ENCODE measurements around the gene GPC3. TPM values are rescaled to one million over a fixed set of nuclear protein-coding genes. Genes with fewer than 3 reads are reported as not detected.

GPC3 gene
- total RNA-seq, 1 donor from 2014 or later, result 1,039 TPM

DNA sequence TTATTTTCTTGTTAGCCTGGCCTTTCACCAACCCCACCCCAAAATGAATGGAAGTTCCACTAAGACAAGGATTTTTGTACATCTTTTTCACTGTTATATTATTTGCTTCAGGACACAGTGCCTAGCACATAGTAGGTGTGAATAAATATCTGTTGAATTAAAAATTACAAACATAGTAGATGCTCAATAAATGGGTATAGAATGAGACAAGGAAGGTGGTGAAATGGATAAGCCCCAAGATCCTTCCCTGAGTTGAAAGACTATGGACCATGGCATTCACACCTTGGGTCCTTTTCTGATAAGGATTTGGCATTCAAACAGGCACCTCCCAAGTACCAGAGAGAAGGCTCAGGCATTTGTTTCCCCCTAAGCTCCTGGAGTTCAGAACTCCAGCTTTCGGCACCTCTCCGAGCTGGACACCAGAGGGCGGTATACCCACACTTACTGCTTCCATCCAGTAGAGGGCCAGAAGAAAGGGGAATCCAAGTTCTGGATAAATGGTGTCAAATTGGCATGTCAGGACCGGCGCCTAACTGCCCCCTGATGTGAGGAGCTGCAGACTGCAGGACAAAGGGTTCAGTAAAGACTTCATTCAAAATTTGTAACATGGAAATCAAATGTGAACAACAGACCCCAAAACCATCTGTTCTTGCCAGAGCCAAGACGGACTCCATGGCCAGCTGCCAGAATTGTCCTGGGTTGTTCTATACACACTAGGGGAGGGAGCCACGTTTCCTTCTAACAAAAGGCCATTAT lies 193.0 kb downstream of the GPC3 start:
- Histone ChIP-seq H3K4me2 (peak overlapping the region; percentile 28), H3K9me3 (ENCODE audit: low read depth) (no peaks in the 10 kb centered on the region), H2AFZ (replicated peaks) (no peak overlapping the region), H3K79me2 (ENCODE audit: low read depth) (peaks cover 49% of the 10 kb centered on the region), H3K36me3 (no peaks in the 10 kb centered on the region), H4K20me1 (ENCODE audit: low read depth) (peaks cover 39% of the 10 kb centered on the region), H3K27ac (no peak overlapping the region), H3K27me3 (no peaks in the 10 kb centered on the region), H3K4me3 (no peak overlapping the region), H3K4me1 (peaks cover 33% of the 10 kb centered on the region), H3K9ac (no peak overlapping the region), H3F3A (ENCODE audit: low read depth) (peaks cover 24% of the 10 kb centered on the region)
- Mint-ChIP-seq H3K36me3 (no peaks in the 10 kb centered on the region), H3K4me1 (peaks cover 25% of the 10 kb centered on the region), H3K27ac (peak overlapping the region; percentile 40), H3K4me3 (peak overlapping the region; percentile 77), H3K27me3 (ENCODE audit: insufficient read depth, low read depth) (peaks cover 2% of the 10 kb centered on the region), H3K9me3 (no peaks in the 10 kb centered on the region)
- DNase-seq (ENCODE audit: low spot score), result peak; percentile 85
- TF ChIP-seq, protein P1, sequence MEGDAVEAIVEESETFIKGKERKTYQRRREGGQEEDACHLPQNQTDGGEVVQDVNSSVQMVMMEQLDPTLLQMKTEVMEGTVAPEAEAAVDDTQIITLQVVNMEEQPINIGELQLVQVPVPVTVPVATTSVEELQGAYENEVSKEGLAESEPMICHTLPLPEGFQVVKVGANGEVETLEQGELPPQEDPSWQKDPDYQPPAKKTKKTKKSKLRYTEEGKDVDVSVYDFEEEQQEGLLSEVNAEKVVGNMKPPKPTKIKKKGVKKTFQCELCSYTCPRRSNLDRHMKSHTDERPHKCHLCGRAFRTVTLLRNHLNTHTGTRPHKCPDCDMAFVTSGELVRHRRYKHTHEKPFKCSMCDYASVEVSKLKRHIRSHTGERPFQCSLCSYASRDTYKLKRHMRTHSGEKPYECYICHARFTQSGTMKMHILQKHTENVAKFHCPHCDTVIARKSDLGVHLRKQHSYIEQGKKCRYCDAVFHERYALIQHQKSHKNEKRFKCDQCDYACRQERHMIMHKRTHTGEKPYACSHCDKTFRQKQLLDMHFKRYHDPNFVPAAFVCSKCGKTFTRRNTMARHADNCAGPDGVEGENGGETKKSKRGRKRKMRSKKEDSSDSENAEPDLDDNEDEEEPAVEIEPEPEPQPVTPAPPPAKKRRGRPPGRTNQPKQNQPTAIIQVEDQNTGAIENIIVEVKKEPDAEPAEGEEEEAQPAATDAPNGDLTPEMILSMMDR (IDR thresholded peaks at IDR 0.05), result peak; percentile 96
- no peak for TF ChIP-seq EZH2phosphoT487 (IDR thresholded peaks at IDR 0.05)

DNA sequence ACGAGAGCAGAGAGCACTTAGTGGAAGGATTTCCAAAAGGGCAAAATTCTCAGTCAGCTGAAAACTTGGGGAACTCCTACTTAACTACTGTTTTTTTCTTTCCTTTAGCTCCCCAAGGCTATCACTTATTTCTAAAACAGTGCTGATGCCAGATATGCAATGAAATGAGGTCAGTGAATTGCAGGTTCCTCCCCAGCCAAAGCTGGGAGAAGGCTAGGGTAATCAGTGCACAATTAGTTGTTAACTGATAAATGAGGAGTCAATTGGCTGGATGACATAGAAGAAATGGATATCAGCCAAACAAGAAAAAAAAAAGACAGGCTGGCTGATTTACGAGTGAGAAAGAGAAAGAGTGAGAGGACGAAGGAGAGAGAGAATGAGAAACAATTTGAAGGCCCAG lies 195.6 kb downstream of the GPC3 start:
- peaks cover 15% of the 10 kb centered on the region for H3F3A ChIP-seq (ENCODE audit: low read depth)
- peaks cover 43% of the 10 kb centered on the region for H3K4me1 ChIP-seq
- no peak overlapping the region for H3K4me2 ChIP-seq
- Mint-ChIP-seq H3K27me3 (ENCODE audit: insufficient read depth, low read depth) (no peaks in the 10 kb centered on the region), H3K36me3 (no peaks in the 10 kb centered on the region), H3K4me3 (no peak overlapping the region), H3K9me3 (no peaks in the 10 kb centered on the region), H3K27ac (no peak overlapping the region), H3K4me1 (peaks cover 27% of the 10 kb centered on the region)
- no peak overlapping the region for H3K9ac ChIP-seq
- H3K9me3 ChIP-seq (ENCODE audit: low read depth), result no peaks in the 10 kb centered on the region
- no peak overlapping the region for H2AFZ ChIP-seq (replicated peaks)
- peaks cover 43% of the 10 kb centered on the region for H4K20me1 ChIP-seq (ENCODE audit: low read depth)
- peaks cover 53% of the 10 kb centered on the region for H3K79me2 ChIP-seq (ENCODE audit: low read depth)
- TF ChIP-seq EZH2 (IDR thresholded peaks at IDR 0.05) (no peak), EZH2phosphoT487 (IDR thresholded peaks at IDR 0.05) (no peak)
- TF ChIP-seq, protein P1 (IDR thresholded peaks at IDR 0.05), result no peak
- H3K27ac ChIP-seq, result no peak overlapping the region
- no peak for DNase-seq (ENCODE audit: low spot score)
- no peaks in the 10 kb centered on the region for H3K36me3 ChIP-seq
- no peaks in the 10 kb centered on the region for H3K27me3 ChIP-seq
- no peak overlapping the region for H3K4me3 ChIP-seq

DNA sequence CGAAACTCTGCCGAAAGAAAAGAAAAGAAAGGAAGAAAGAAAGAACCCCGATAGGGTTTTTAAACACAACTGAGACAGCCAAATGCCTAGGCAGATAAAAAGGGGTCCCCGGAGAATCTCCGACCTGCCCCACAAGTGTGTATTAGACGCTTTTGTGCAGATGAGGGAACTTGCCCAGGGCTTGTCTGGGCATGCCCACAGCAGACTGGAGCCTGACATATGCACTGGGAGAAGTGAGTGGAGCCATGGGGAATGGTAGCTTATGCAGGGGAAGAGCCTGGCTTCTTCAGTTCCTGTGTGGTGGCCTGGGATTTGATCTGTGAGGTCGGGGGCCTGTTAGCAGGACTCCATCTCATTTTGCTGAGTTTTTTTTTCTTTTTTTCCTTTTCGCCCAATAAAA lies 199.0 kb downstream of the GPC3 start:
- H3K9me3 ChIP-seq (ENCODE audit: low read depth), result no peaks in the 10 kb centered on the region
- H3K4me3 ChIP-seq, result no peak overlapping the region
- Mint-ChIP-seq H3K9me3 (no peaks in the 10 kb centered on the region), H3K4me1 (peaks cover 30% of the 10 kb centered on the region), H3K4me3 (no peak overlapping the region), H3K27me3 (ENCODE audit: insufficient read depth, low read depth) (no peaks in the 10 kb centered on the region), H3K36me3 (no peaks in the 10 kb centered on the region), H3K27ac (no peak overlapping the region)
- peak overlapping the region; percentile 37 for H3K27ac ChIP-seq
- H3K79me2 ChIP-seq (ENCODE audit: low read depth), result peaks cover 66% of the 10 kb centered on the region
- H4K20me1 ChIP-seq (ENCODE audit: low read depth), result peaks cover 51% of the 10 kb centered on the region
- peaks cover 35% of the 10 kb centered on the region for H3K4me1 ChIP-seq
- H3F3A ChIP-seq (ENCODE audit: low read depth), result no peaks in the 10 kb centered on the region
- no peak overlapping the region for H3K9ac ChIP-seq
- DNase-seq (ENCODE audit: low spot score), result no peak
- no peaks in the 10 kb centered on the region for H3K36me3 ChIP-seq
- H3K4me2 ChIP-seq, result no peak overlapping the region
- TF ChIP-seq, protein P1 (IDR thresholded peaks at IDR 0.05), result no peak
- no peak for TF ChIP-seq EZH2 (IDR thresholded peaks at IDR 0.05)
- no peak for TF ChIP-seq EZH2phosphoT487 (IDR thresholded peaks at IDR 0.05)
- H3K27me3 ChIP-seq, result no peaks in the 10 kb centered on the region
- no peak overlapping the region for H2AFZ ChIP-seq (replicated peaks)
